Transverse colon (tissue), 3 donors: ENCODE measurements around the gene LEUTX.

Experiments used
- CTCF ChIP-seq, 5 experiments: fragments of 200-600 bp in 3 of 5; fragments of 450-650 bp in 2 of 5; sonication (generic) in 3 of 5; IDR thresholded peaks; 1 replicate in 2 of 5; 2 replicates in 3 of 5; pipeline ENCODE4 v1.5.1; 2016 to 2017; ENCODE audit warnings: antibody characterized with exemption in 5 of 5, inconsistent platforms in 3 of 5, mild to moderate bottlenecking in 2 of 5, moderate library complexity in 1 of 5
- POLR2A ChIP-seq: fragments of 450-650 bp; IDR thresholded peaks from one replicate; pipeline ENCODE4 v1.6.1; 2016; ENCODE audit warnings: antibody characterized with exemption, mild to moderate bottlenecking, moderate library complexity

GRCh38 chr19:39823686-39824085 is 45.0 kb downstream of the LEUTX start:
- TF ChIP-seq CTCF (IDR thresholded peaks at IDR 0.05) (no peak), POLR2A (no peak)
